Activated T-cell treated with anti-CD3 and anti-CD28 coated beads for 24 hours (primary cell): ENCODE results near the gene ARID1B.

Source experiments
- DNase-seq: peaks from one replicate; pipeline ENCODE4 v3.0.0-alpha.2; 2020; ENCODE audit warnings: low read depth

Gene ARID1B

DNA sequence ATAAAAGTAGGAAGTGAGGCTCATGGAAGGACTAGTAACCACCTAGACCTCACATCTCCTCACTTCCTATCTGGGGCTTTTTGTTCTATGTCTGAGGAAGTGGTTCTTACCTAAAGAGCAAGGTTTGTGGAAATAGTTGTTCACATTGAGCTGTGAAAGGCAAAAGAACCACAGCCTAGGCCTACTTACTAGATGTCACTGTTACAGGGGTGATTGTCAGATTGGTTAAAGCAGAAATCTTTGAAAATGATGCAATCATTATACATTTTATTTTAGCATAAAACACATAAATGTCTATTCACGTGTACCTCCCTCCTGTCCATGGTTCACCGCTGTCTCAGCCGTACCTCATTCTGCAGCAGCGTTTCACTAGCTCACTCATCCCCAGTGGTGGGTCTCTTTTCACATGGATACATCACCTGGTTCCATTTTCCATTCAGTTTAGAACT lies 277.4 kb downstream of the ARID1B start:
- peak; percentile 26 for DNase-seq

DNA sequence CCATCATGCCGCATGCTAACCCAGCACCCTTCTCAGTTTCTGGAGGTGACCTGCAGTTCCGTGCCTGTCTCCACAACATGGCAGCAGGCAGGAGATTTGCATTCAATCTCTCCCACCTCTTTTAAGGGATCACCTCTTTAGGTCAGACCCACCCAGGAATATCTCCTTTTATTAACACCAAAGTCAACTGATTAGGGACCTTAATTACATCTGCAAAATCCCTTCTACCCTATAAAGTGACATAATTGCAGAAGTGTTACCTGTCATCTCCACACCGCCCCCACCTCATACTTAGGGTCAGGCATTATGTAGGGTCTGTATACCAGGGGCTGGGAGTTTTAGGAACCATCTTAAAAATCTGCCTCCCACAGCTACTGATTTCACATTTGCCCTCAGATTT lies 278.7 kb downstream of the ARID1B start:
- no peak for DNase-seq

GRCh38 chr6:157056275-157056674 lies 279.1 kb downstream of the ARID1B start:
- DNase-seq, result peak; percentile 37

- DNase-seq, result no peak
Measured at GRCh38 chr6:157058574-157058973, 281.4 kb downstream of the ARID1B start.

DNA sequence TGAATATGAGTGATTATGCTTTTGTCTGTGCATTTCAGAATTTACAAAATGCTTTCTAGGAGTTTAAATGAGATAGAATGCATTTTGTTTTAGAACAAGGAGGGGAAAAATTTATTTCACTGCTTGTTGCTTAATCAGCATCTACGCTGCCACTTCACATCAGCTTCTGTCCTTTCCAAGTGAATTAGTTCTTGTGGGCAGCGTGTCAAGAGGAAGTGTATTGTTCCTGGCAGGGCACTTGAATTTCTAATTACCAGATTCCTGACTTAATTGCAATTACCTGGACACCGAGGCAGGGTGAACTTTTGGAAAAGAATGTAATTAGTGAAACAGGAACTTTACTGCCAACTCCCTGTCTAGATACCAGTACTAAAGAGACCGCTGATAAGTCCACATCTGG lies 282.6 kb downstream of the ARID1B start:
- no peak for DNase-seq

- no peak for DNase-seq
Measured at GRCh38 chr6:157060440-157060952, 283.3 kb downstream of the ARID1B start.

- no peak for DNase-seq
Measured at GRCh38 chr6:157061770-157062594, 284.8 kb downstream of the ARID1B start.

GRCh38 chr6:157063176-157063905 lies 286.2 kb downstream of the ARID1B start:
- DNase-seq, result no peak

DNA sequence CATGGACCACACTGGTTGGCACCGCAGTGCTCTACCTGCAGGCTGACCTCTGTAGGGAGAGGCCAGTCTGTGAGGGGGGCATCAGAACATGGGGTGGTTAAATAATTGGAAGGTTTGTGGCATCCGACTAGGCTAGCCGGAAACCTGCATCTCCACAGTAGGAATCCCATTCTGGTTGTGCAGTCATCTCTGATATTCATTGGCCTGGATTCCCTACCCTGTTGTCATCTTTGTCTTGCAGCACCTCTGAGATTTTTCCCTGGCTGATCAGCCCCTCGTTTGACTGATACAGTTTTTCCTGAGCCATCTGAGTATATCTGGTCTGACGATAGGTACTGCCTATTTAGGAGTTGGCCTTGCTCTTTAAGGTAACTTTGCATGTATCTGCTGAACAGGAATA lies 286.7 kb downstream of the ARID1B start:
- no peak for DNase-seq

DNA sequence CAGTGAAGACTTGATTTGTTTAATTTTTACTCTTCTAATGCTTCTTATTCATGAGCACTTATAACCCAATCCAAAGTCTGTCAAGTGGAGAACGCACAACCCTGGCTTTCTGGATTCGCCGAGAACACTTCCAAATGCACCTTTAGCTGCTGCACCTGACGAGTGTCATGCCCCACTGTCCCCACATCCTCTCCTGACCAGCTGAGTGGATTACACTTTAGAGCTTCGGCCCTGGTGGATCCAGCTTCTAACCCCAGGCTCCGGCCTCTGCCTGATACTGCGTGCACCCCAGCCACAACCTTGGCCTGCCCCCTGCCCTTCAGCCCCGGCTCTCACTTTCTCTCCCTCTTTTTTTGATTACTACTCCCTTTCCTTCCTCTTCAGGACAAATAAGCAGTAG lies 287.3 kb downstream of the ARID1B start:
- no peak for DNase-seq

GRCh38 chr6:157065366-157065765 lies 288.2 kb downstream of the ARID1B start:
- no peak for DNase-seq

GRCh38 chr6:157066781-157067491 lies 289.8 kb downstream of the ARID1B start:
- no peak for DNase-seq

DNA sequence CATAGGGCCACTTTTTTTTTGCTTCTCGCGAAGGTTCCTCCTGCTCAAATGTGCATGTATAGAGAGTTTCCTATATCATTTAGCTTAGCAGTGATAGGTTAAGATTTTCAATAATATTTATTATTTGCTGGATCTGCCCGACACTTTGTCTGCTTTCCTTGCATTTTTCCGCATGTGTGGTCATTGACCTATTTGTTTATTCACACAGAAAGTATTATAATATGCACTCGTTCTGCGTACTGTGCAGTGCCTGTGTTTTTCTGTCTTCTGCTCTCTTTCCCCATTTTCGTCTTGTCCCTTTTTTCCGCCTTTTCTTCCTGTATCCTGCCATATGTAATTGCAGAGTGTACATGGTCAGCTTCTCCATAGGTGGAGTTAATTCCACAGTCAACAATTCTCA lies 290.3 kb downstream of the ARID1B start:
- DNase-seq, result no peak

DNA sequence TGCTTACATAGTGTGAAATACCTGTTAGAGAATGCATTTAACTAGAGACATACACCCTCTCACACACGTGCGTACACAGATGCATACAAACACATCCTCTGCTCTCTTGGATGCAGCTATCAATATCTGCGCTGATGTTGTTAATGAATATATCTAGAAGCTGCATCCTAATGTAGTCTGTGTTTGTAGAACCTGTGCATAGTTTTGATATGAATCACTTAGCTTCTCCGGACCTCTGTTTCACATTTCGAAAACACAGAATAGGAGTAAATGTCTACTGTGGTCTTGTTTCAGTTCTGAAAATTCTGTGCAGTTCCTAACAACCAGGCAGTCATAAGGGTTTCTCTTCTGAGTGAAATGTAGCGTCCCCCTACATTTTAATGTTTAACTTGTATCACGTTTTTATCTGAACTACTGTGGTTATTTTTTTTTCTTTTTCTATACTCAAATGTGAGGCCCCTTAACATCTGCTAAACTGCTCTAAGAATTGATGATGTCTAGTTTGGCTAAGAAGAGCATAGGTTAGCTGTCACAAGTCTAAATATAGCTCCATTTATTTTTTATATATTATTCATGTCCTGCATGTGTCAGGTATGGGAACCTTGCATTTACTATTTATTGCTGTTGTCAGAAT lies 291.6 kb downstream of the ARID1B start:
- no peak for DNase-seq

DNA sequence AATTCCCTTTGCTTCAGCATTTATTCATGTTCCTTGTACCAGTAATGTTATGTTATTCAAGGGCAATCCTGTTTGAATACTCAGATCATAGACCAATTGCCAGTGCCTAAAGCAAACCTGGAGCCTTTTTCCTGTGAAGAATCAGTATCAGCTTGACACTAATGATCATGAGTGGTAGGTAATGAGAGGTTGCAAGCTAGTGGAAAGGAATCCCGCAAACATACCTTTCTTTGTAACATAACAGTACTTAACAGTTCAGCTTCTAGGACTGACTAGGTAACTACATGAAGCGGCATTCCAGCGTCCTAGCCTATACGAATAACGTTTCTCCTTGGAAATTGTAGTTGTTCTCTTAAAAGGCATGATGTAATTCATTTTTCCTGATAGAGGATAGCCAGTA lies 292.4 kb downstream of the ARID1B start:
- DNase-seq, result no peak

DNA sequence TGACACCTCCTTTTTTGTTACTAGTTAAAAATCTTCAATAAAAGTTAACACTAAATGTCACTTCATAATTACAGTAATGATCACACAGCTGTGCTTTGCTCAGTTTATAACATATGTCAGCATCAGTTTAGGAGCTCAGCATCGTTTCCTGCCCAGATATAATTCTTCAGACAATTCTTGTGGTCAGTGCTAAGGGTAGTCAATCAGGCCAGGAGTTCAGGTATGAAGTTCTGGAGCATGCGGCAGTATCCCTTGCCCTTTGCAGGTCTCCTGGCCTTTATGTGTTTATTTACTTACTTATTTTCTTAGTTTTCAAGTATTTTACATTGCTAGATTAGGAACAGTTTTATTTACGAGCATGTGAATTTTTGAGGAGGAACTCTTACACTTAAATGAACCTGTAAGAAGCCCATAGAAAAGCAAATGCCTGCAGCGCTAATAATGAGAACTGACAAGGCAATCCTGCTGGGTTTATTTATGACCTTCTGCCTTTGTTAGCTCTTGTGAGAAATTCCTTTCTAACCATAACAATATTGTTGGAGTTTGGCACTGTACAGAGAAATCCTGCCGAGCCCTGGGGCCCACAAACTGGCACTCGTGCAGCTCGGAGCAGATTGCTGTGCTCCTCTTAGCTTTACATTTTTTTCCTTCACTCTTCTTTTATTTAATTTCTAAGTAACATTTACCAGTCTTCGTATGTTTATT lies 293.4 kb downstream of the ARID1B start:
- no peak for DNase-seq

DNA sequence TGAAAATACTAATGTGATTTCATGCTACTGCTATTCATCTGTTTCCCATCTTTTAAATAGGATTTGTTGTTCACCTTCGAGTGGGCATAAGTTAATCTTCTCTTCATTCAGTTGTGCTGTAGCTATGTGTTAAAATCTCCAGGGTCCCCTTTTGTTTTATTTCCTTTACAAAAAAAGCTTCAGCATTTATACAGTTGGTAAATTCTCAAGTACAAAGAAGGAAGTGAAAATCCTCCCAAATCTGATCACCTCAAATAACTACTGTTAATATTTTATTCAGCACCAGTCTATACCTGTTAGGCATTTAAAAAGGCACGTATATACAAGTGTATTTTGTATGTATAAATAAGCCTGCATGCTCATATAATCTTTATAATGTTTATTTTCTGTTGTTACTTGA lies 294.9 kb downstream of the ARID1B start:
- DNase-seq, result no peak

- no peak for DNase-seq
Measured at GRCh38 chr6:157073596-157073995, 296.4 kb downstream of the ARID1B start.

- no peak for DNase-seq
Measured at GRCh38 chr6:157074969-157075368, 297.8 kb downstream of the ARID1B start.

GRCh38 chr6:157075549-157076450 lies 298.6 kb downstream of the ARID1B start:
- DNase-seq, result peak; percentile 25
